Lower leg skin (tissue), 3 donors: ENCODE data around the gene FERMT3.

Experiments
- POLR2A ChIP-seq, 2 donors: fragments of 450-650 bp; IDR thresholded peaks; one replicate each; pipeline ENCODE4 v1.6.1; 2016 to 2017; ENCODE audit warnings: antibody characterized with exemption in 2 of 2, mild to moderate bottlenecking in 1 of 2, moderate library complexity in 1 of 2
- TF ChIP-seq, protein P1 (sequence below), 3 donors: fragments of 450-650 bp; IDR thresholded peaks; one replicate each; pipeline ENCODE4 v1.5.1; 2016; ENCODE audit warnings: antibody characterized with exemption in 3 of 3, mild to moderate bottlenecking in 3 of 3, moderate library complexity in 2 of 3

DNA sequence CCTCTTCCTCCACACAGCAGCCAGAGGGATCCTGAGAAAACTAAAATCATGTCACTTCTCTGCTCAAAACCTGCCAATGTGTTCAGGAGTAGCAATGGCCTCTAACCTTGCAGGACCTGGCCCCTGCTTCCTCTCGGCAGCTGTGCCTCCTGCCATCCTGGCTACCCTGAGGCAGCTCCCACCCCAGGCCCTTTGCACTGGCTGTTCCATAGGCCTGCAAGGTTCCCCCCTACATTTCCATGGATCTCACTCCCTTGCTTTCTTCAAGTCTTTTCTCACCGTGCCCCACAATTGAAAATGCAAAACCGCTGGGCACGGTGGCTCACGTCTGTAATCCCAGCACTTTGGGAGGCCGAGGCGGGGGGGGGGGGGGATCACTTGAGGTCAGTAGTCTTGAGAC, 22.6 kb upstream of the FERMT3 start:
- TF ChIP-seq, protein P1, sequence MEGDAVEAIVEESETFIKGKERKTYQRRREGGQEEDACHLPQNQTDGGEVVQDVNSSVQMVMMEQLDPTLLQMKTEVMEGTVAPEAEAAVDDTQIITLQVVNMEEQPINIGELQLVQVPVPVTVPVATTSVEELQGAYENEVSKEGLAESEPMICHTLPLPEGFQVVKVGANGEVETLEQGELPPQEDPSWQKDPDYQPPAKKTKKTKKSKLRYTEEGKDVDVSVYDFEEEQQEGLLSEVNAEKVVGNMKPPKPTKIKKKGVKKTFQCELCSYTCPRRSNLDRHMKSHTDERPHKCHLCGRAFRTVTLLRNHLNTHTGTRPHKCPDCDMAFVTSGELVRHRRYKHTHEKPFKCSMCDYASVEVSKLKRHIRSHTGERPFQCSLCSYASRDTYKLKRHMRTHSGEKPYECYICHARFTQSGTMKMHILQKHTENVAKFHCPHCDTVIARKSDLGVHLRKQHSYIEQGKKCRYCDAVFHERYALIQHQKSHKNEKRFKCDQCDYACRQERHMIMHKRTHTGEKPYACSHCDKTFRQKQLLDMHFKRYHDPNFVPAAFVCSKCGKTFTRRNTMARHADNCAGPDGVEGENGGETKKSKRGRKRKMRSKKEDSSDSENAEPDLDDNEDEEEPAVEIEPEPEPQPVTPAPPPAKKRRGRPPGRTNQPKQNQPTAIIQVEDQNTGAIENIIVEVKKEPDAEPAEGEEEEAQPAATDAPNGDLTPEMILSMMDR (IDR thresholded peaks at IDR 0.05), result no peak
- no peak for TF ChIP-seq POLR2A (IDR thresholded peaks at IDR 0.05)
